SU-DHL-6 (cell line): ENCODE data around the gene HTR1B.

Source experiments
- H2AFZ ChIP-seq: fragments of 200-600 bp; sonication (generic); 2 replicates; pipeline ENCODE4 v1.6.1; 2014; ENCODE audit warnings: low read depth, mild to moderate bottlenecking, moderate library complexity, mixed read lengths, antibody characterized with exemption, low read length; ENCODE audit not compliant: severe bottlenecking
- H3F3A ChIP-seq: fragments of 200-600 bp; shearing (Covaris generic); 2 replicates; pipeline ENCODE4 v1.6.0; 2016; ENCODE audit warnings: antibody characterized with exemption, mild to moderate bottlenecking; ENCODE audit not compliant: insufficient read depth
- H3K27ac ChIP-seq: fragments of 200-600 bp; sonication (generic); 2 replicates; pipeline ENCODE4 v1.5.1; 2016; ENCODE audit warnings: low read depth, mild to moderate bottlenecking, low read length, moderate library complexity, mixed read lengths
- H3K27me3 ChIP-seq: fragments of 200-600 bp; sonication (generic), shearing (Covaris generic); 2 replicates; pipeline ENCODE4 v1.6.0; 2014; ENCODE audit warnings: mild to moderate bottlenecking, low read length
- H3K36me3 ChIP-seq: fragments of 200-600 bp; sonication (generic); 2 replicates; pipeline ENCODE4 v1.6.1; 2014; ENCODE audit warnings: mild to moderate bottlenecking, low read length, mixed read lengths
- H3K4me2 ChIP-seq: fragments of 300-600, 200-600 bp; shearing (Covaris generic), sonication (generic); 2 replicates; pipeline ENCODE4 v1.6.0; 2014; ENCODE audit warnings: low read length, low read depth, mild to moderate bottlenecking; ENCODE audit not compliant: poor library complexity, severe bottlenecking
- H3K4me3 ChIP-seq: fragments of 200-600 bp; sonication (generic); 2 replicates; pipeline ENCODE4 v1.5.1; 2014; ENCODE audit warnings: antibody characterized with exemption, low read length, mild to moderate bottlenecking, mixed read lengths; ENCODE audit not compliant: insufficient read depth, poor library complexity, severe bottlenecking
- H3K79me2 ChIP-seq: fragments of 200-600 bp; sonication (generic); 2 replicates; pipeline ENCODE4 v1.6.1; 2014; ENCODE audit warnings: mild to moderate bottlenecking, low read length, moderate library complexity; ENCODE audit not compliant: insufficient read depth
- H3K9ac ChIP-seq: fragments of 200-600 bp; sonication (generic); 2 replicates; pipeline ENCODE4 v1.7.0; 2014; ENCODE audit warnings: mild to moderate bottlenecking, low read length
- H3K9me2 ChIP-seq: fragments of 200-600 bp; sonication (generic); replicated peaks from 2 replicates; pipeline ENCODE4 v1.6.1; 2014; ENCODE audit warnings: low read length; ENCODE audit not compliant: insufficient read depth
- H3K9me3 ChIP-seq: fragments of 200-600 bp; sonication (generic); 2 replicates; pipeline ENCODE4 v1.6.1; 2014; ENCODE audit warnings: low read length, mixed read lengths; ENCODE audit not compliant: insufficient read depth
- H4K20me1 ChIP-seq: fragments of 200-600 bp; sonication (generic); 2 replicates; pipeline ENCODE4 v1.6.1; 2014; ENCODE audit warnings: low read depth, mild to moderate bottlenecking, antibody characterized with exemption, low read length, moderate library complexity, mixed read lengths
- EZH2phosphoT487 ChIP-seq: fragments of 200-600 bp; sonication (generic), shearing (Covaris generic); conservative IDR thresholded peaks from 2 replicates; pipeline ENCODE4 v1.6.1; 2018; ENCODE audit warnings: mild to moderate bottlenecking, antibody characterized with exemption, low read length, moderate library complexity, mixed read lengths
- TF ChIP-seq, protein P1 (sequence below): fragments of 200-600 bp; sonication (generic); IDR thresholded peaks from one replicate; pipeline ENCODE4 v1.5.1; 2017; ENCODE audit warnings: antibody characterized with exemption, mild to moderate bottlenecking, low read length, moderate library complexity; ENCODE audit not compliant: insufficient read depth, poor library complexity, severe bottlenecking

The HTR1B gene

DNA sequence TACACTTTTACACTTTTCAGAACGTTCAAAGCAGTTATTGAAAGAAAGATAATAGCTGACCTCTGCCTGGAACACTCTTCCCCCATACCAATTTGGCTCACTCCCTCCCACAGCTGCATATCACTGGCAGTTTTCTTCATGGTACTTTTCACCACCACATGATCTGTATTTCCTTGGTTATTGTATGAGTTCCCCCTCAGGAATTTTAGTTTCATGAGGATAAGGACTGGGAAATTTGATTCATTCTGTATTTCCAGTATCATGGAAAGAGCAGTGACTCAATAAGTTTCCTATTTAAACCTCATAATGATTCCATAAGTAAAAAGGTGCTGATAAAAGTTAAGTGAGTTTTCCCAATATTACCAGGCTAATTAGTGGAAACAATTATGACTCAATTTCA is 16.0 kb downstream of the HTR1B start:
- no peak for TF ChIP-seq EZH2phosphoT487
- TF ChIP-seq, protein P1, sequence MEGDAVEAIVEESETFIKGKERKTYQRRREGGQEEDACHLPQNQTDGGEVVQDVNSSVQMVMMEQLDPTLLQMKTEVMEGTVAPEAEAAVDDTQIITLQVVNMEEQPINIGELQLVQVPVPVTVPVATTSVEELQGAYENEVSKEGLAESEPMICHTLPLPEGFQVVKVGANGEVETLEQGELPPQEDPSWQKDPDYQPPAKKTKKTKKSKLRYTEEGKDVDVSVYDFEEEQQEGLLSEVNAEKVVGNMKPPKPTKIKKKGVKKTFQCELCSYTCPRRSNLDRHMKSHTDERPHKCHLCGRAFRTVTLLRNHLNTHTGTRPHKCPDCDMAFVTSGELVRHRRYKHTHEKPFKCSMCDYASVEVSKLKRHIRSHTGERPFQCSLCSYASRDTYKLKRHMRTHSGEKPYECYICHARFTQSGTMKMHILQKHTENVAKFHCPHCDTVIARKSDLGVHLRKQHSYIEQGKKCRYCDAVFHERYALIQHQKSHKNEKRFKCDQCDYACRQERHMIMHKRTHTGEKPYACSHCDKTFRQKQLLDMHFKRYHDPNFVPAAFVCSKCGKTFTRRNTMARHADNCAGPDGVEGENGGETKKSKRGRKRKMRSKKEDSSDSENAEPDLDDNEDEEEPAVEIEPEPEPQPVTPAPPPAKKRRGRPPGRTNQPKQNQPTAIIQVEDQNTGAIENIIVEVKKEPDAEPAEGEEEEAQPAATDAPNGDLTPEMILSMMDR = no peak
- Histone ChIP-seq H3K36me3 (no peaks in the 10 kb centered on the region), H3K4me3 (no peak overlapping the region), H4K20me1 (no peaks in the 10 kb centered on the region), H3K79me2 (no peaks in the 10 kb centered on the region), H3F3A (no peaks in the 10 kb centered on the region), H3K4me2 (no peak overlapping the region), H3K9me2 (no peaks in the 10 kb centered on the region), H3K9me3 (no peaks in the 10 kb centered on the region), H3K27ac (no peak overlapping the region), H3K9ac (no peak overlapping the region), H3K27me3 (no peaks in the 10 kb centered on the region), H2AFZ (no peak overlapping the region)

- Histone ChIP-seq H3K9me2 (no peaks in the 10 kb centered on the region), H3K27me3 (no peaks in the 10 kb centered on the region), H4K20me1 (no peaks in the 10 kb centered on the region), H3K27ac (no peak overlapping the region), H3F3A (no peaks in the 10 kb centered on the region), H3K9ac (no peak overlapping the region), H3K36me3 (no peaks in the 10 kb centered on the region), H3K9me3 (no peaks in the 10 kb centered on the region), H3K4me3 (no peak overlapping the region), H2AFZ (no peak overlapping the region), H3K79me2 (no peaks in the 10 kb centered on the region), H3K4me2 (no peak overlapping the region)
- TF ChIP-seq, protein P1 = no peak
- no peak for TF ChIP-seq EZH2phosphoT487
Observed at GRCh38 chr6:77446249-77446648, 17.0 kb downstream of the HTR1B start.

GRCh38 chr6:77445214-77445613 is 18.1 kb downstream of the HTR1B start:
- H3K4me2 ChIP-seq = no peak overlapping the region
- no peak overlapping the region for H3K9ac ChIP-seq
- no peaks in the 10 kb centered on the region for H4K20me1 ChIP-seq
- H3K36me3 ChIP-seq = no peaks in the 10 kb centered on the region
- no peaks in the 10 kb centered on the region for H3K9me2 ChIP-seq
- no peaks in the 10 kb centered on the region for H3K27me3 ChIP-seq
- TF ChIP-seq, protein P1 = no peak
- TF ChIP-seq EZH2phosphoT487 = no peak
- no peaks in the 10 kb centered on the region for H3F3A ChIP-seq
- no peak overlapping the region for H3K4me3 ChIP-seq
- H3K79me2 ChIP-seq = no peaks in the 10 kb centered on the region
- no peak overlapping the region for H2AFZ ChIP-seq
- H3K9me3 ChIP-seq = no peaks in the 10 kb centered on the region
- H3K27ac ChIP-seq = no peak overlapping the region
